Neural progenitor cell (in vitro differentiated cells): ENCODE results near the gene OPCML. TPM values are rescaled to one million over a fixed set of nuclear protein-coding genes. Genes with fewer than 3 reads are reported as not detected.

ENCODE experiments used
- DNase-seq: peaks from one replicate; pipeline ENCODE4 v3.0.0-alpha.2; 2016; ENCODE audit warnings: low spot score
- H2AFZ ChIP-seq: fragments of 200-600 bp; sonication (generic); replicated peaks from 2 replicates; pipeline ENCODE4 v1.6.1; 2016; ENCODE audit warnings: antibody characterized with exemption
- H3F3A ChIP-seq: fragments of 200-600 bp; sonication (generic); 2 replicates; pipeline ENCODE4 v1.6.1; 2016; ENCODE audit warnings: antibody characterized with exemption, low read depth
- H3K27ac ChIP-seq: fragments of 200-600 bp; sonication (generic); 2 replicates; pipeline ENCODE4 v1.5.1; 2016; ENCODE audit warnings: mild to moderate bottlenecking
- H3K27me3 ChIP-seq: fragments of 200-600 bp; sonication (generic); 2 replicates; pipeline ENCODE4 v1.6.1; 2016; ENCODE audit warnings: mild to moderate bottlenecking, moderate library complexity
- H3K36me3 ChIP-seq: fragments of 200-600 bp; sonication (generic); 2 replicates; pipeline ENCODE4 v1.5.1; 2016
- H3K4me1 ChIP-seq: fragments of 200-600 bp; sonication (generic); 2 replicates; pipeline ENCODE4 v1.6.1; 2016; ENCODE audit warnings: mixed run types
- H3K4me2 ChIP-seq: fragments of 200-600 bp; sonication (generic); 2 replicates; pipeline ENCODE4 v1.6.1; 2016
- H3K4me3 ChIP-seq: fragments of 200-600 bp; sonication (generic); 2 replicates; pipeline ENCODE4 v1.5.1; 2016
- H3K79me2 ChIP-seq: fragments of 200-600 bp; sonication (generic); 2 replicates; pipeline ENCODE4 v1.6.1; 2016; ENCODE audit warnings: low read depth
- H3K9ac ChIP-seq: fragments of 200-600 bp; sonication (generic); 2 replicates; pipeline ENCODE4 v1.6.1; 2016
- H3K9me3 ChIP-seq: fragments of 200-600 bp; sonication (generic); 2 replicates; pipeline ENCODE4 v1.5.1; 2016; ENCODE audit warnings: low read depth
- H4K20me1 ChIP-seq: fragments of 200-600 bp; sonication (generic); 2 replicates; pipeline ENCODE4 v1.6.1; 2016; ENCODE audit warnings: low read depth
- H3K27ac Mint-ChIP-seq: 3 replicates; pipeline ENCODE4 v1.8.0; 2021; ENCODE audit warnings: mixed read lengths
- H3K27me3 Mint-ChIP-seq: 2 replicates; pipeline ENCODE4 v1.8.0; 2022; ENCODE audit warnings: low read depth, mild to moderate bottlenecking, inconsistent platforms, moderate library complexity, mixed read lengths; ENCODE audit not compliant: insufficient read depth
- H3K36me3 Mint-ChIP-seq: 3 replicates; pipeline ENCODE4 v1.8.0; 2021; ENCODE audit warnings: mixed read lengths
- H3K4me1 Mint-ChIP-seq: 3 replicates; pipeline ENCODE4 v1.8.0; 2021; ENCODE audit warnings: mixed read lengths
- H3K4me3 Mint-ChIP-seq: 3 replicates; pipeline ENCODE4 v1.8.0; 2021; ENCODE audit warnings: mild to moderate bottlenecking, moderate library complexity, mixed read lengths
- H3K9me3 Mint-ChIP-seq: 3 replicates; pipeline ENCODE4 v1.8.0; 2020; ENCODE audit warnings: mixed read lengths
- EZH2 ChIP-seq: fragments of 200-600 bp; sonication (generic); IDR thresholded peaks from 2 replicates; pipeline ENCODE4 v1.6.1; 2017; ENCODE audit warnings: antibody characterized with exemption, mild to moderate bottlenecking, moderate library complexity
- EZH2phosphoT487 ChIP-seq: fragments of 200-600 bp; sonication (generic); IDR thresholded peaks from 2 replicates; pipeline ENCODE4 v1.6.1; 2017; ENCODE audit warnings: antibody characterized with exemption
- total RNA-seq: library from RNA; depleted of rRNA; stranded (reverse); fragments of >200 nt; gene quantifications from 2 replicates; pipeline ENCODE4 v1.2.3, GENCODE V29; 2015; ENCODE audit warnings: low replicate concordance
- TF ChIP-seq, protein P1 (sequence below): fragments of 200-600 bp; sonication (generic); IDR thresholded peaks from 2 replicates; pipeline ENCODE4 v1.5.1; 2017; ENCODE audit warnings: antibody characterized with exemption, mild to moderate bottlenecking

Gene OPCML
- total RNA-seq, 1 donor from 2014 or later: 0.02 TPM

DNA sequence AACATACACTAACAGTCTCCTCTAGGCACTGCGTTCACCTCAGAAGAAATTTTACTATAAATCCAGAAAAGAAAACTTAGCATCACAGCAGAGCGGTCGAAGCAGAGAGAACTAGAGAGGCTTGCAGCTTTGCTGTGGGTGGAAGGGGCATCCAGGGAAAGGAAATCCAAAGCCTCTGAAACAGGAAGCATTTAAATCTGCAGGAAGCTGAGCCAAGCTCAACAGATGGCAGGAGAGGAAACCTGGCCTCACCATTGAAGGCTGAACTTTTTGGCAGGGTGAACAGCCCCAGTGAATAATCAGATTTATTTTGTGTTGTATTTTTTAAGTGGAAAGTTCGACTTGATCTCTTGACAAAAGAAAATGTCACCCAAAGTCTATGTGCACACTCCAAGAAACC, 858.1 kb downstream of the OPCML start:
- TF ChIP-seq EZH2phosphoT487: no peak
- TF ChIP-seq, protein P1, sequence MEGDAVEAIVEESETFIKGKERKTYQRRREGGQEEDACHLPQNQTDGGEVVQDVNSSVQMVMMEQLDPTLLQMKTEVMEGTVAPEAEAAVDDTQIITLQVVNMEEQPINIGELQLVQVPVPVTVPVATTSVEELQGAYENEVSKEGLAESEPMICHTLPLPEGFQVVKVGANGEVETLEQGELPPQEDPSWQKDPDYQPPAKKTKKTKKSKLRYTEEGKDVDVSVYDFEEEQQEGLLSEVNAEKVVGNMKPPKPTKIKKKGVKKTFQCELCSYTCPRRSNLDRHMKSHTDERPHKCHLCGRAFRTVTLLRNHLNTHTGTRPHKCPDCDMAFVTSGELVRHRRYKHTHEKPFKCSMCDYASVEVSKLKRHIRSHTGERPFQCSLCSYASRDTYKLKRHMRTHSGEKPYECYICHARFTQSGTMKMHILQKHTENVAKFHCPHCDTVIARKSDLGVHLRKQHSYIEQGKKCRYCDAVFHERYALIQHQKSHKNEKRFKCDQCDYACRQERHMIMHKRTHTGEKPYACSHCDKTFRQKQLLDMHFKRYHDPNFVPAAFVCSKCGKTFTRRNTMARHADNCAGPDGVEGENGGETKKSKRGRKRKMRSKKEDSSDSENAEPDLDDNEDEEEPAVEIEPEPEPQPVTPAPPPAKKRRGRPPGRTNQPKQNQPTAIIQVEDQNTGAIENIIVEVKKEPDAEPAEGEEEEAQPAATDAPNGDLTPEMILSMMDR: no peak
- TF ChIP-seq EZH2: no peak
- Mint-ChIP-seq H3K9me3 (peaks cover 8% of the 10 kb centered on the region), H3K36me3 (no peaks in the 10 kb centered on the region), H3K4me1 (peaks cover 8% of the 10 kb centered on the region), H3K27me3 (peaks cover 2% of the 10 kb centered on the region), H3K4me3 (no peak overlapping the region), H3K27ac (no peak overlapping the region)
- H3K79me2 ChIP-seq: no peaks in the 10 kb centered on the region
- H3K27me3 ChIP-seq: no peaks in the 10 kb centered on the region
- H3K9me3 ChIP-seq: no peaks in the 10 kb centered on the region
- H3K27ac ChIP-seq: no peak overlapping the region
- H3K4me3 ChIP-seq: no peak overlapping the region
- H3K4me1 ChIP-seq: no peaks in the 10 kb centered on the region
- H3K36me3 ChIP-seq: no peaks in the 10 kb centered on the region
- no peaks in the 10 kb centered on the region for H3F3A ChIP-seq
- H3K4me2 ChIP-seq: no peak overlapping the region
- no peak overlapping the region for H2AFZ ChIP-seq
- DNase-seq: no peak
- H4K20me1 ChIP-seq: no peaks in the 10 kb centered on the region
- no peak overlapping the region for H3K9ac ChIP-seq

DNA sequence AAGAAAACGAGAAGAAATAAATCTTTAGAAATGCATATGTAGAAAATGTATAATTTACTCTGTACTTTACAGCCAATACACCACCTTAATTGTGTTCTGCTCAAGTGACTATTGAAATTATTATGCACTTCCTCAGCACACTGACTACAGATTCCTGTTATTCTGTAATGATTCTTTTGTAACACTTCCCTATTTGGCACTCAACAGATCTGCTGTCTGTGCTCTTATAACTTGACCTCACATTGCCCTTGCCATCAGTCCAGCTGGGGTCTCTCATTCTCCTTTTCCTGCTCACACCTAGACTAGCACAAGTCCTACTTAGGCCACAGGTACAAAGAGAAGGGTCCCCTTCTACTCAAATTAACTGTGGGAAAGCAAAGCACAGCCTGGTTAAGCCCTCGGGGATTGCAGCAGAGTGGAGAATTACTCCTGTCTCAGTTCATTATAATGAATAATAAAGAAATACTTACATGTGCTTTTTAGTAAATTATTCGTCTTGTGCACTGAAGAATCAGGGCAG, 860.4 kb downstream of the OPCML start:
- Histone ChIP-seq H3F3A (no peaks in the 10 kb centered on the region), H3K9ac (no peak overlapping the region), H3K27ac (no peak overlapping the region), H3K4me2 (no peak overlapping the region), H3K79me2 (no peaks in the 10 kb centered on the region), H3K4me1 (no peaks in the 10 kb centered on the region), H3K36me3 (no peaks in the 10 kb centered on the region), H2AFZ (no peak overlapping the region), H3K4me3 (no peak overlapping the region), H3K27me3 (no peaks in the 10 kb centered on the region), H3K9me3 (no peaks in the 10 kb centered on the region), H4K20me1 (no peaks in the 10 kb centered on the region)
- TF ChIP-seq, protein P1: no peak
- TF ChIP-seq EZH2: no peak
- no peak for TF ChIP-seq EZH2phosphoT487
- no peak overlapping the region for H3K27ac Mint-ChIP-seq
- peaks cover 8% of the 10 kb centered on the region for H3K4me1 Mint-ChIP-seq
- H3K9me3 Mint-ChIP-seq: no peaks in the 10 kb centered on the region
- no peaks in the 10 kb centered on the region for H3K27me3 Mint-ChIP-seq
- DNase-seq: no peak
- no peaks in the 10 kb centered on the region for H3K36me3 Mint-ChIP-seq
- H3K4me3 Mint-ChIP-seq: no peak overlapping the region

- no peaks in the 10 kb centered on the region for H3K9me3 ChIP-seq
- no peak overlapping the region for H3K27ac Mint-ChIP-seq
- H3K36me3 Mint-ChIP-seq: no peaks in the 10 kb centered on the region
- no peak overlapping the region for H2AFZ ChIP-seq
- no peak overlapping the region for H3K4me3 ChIP-seq
- H3K79me2 ChIP-seq: no peaks in the 10 kb centered on the region
- H3K4me1 ChIP-seq: no peaks in the 10 kb centered on the region
- H3K9me3 Mint-ChIP-seq: no peaks in the 10 kb centered on the region
- TF ChIP-seq, protein P1: no peak
- no peak for TF ChIP-seq EZH2phosphoT487
- TF ChIP-seq EZH2: no peak
- H3K4me2 ChIP-seq: no peak overlapping the region
- no peak for DNase-seq
- no peak overlapping the region for H3K4me3 Mint-ChIP-seq
- no peaks in the 10 kb centered on the region for H3K27me3 Mint-ChIP-seq
- no peak overlapping the region for H3K9ac ChIP-seq
- H3F3A ChIP-seq: no peaks in the 10 kb centered on the region
- H3K36me3 ChIP-seq: no peaks in the 10 kb centered on the region
- no peaks in the 10 kb centered on the region for H4K20me1 ChIP-seq
- peaks cover 8% of the 10 kb centered on the region for H3K4me1 Mint-ChIP-seq
- no peaks in the 10 kb centered on the region for H3K27me3 ChIP-seq
- no peak overlapping the region for H3K27ac ChIP-seq
These were observed 861.2 kb downstream of the OPCML start for GRCh38 chr11:132670921-132671675.
